Esophagus muscularis mucosa (tissue), 4 donors: ENCODE data around the gene CRY1. TPM values are rescaled to one million over a fixed set of nuclear protein-coding genes. Genes with fewer than 3 reads are reported as not detected.

Source experiments
- DNase-seq: peaks from one replicate; pipeline ENCODE4 v3.0.0-alpha.2; 2017; ENCODE audit errors: extremely low spot score
- H3K27ac ChIP-seq, 4 donors: fragments of 200-600 bp; sonication (generic); replicated peaks in 1 of 4; 1 replicate in 3 of 4; 2 replicates in 1 of 4; pipeline ENCODE4 v1.5.1; 2016 to 2019; ENCODE audit warnings: mild to moderate bottlenecking in 1 of 4
- H3K27me3 ChIP-seq, 4 donors: fragments of 200-600 bp; sonication (generic); one replicate each; pipeline versions ENCODE4 v1.5.1 to v1.6.0; 2016 to 2019
- H3K36me3 ChIP-seq, 4 donors: fragments of 200-600 bp; sonication (generic); one replicate each; pipeline ENCODE4 v1.5.1; 2016 to 2019
- H3K4me1 ChIP-seq, 4 donors: fragments of 200-600 bp; sonication (generic); one replicate each; pipeline ENCODE4 v1.5.1; 2016 to 2019
- H3K4me3 ChIP-seq, 4 donors: fragments of 200-600 bp; sonication (generic); 1 replicate in 2 of 4; 2 replicates in 2 of 4; pipeline ENCODE4 v1.5.1; 2016 to 2019; ENCODE audit warnings: mild to moderate bottlenecking in 4 of 4, moderate library complexity in 1 of 4
- H3K9me3 ChIP-seq, 4 donors: fragments of 200-600 bp; sonication (generic); 1 replicate in 3 of 4; 2 replicates in 1 of 4; pipeline ENCODE4 v1.5.1; 2016 to 2019
- EP300 ChIP-seq: sonication (generic); formaldehyde crosslinking; IDR thresholded peaks from one replicate; pipeline ENCODE4 v1.6.1; 2017; ENCODE audit warnings: antibody characterized with exemption
- POLR2A ChIP-seq: fragments of 450-650 bp; IDR thresholded peaks from one replicate; pipeline ENCODE4 v1.6.1; 2017; ENCODE audit warnings: antibody characterized with exemption, moderate library complexity, mild to moderate bottlenecking, low read depth
- POLR2AphosphoS5 ChIP-seq, 2 donors: sonication (generic); formaldehyde crosslinking; IDR thresholded peaks; one replicate each; pipeline ENCODE4 v1.6.1; 2017; ENCODE audit warnings: antibody characterized with exemption in 2 of 2
- WGBS: methylation state at CpG from one replicate; pipeline ENCODE4 v1.1.5; 2018; 5-methylcytosine and 5-hydroxymethylcytosine counted together
- intact Hi-C: fragments of 100-400 bp; cut with DNase I; formaldehyde crosslinking; loops from one replicate; pipeline ENCODE4 v1.15.1; 2023
- total RNA-seq, 4 donors: library from RNA; depleted of rRNA; stranded (reverse); fragments of >200 nt; gene quantifications; one replicate each; pipeline versions ENCODE4 v1.1.0 to v1.2.1, GENCODE V29; 2016
- TF ChIP-seq, protein P1 (sequence below), 3 experiments: fragments of 200-600 bp in 2 of 3; fragments of 450-650 bp in 1 of 3; sonication (generic) in 2 of 3; IDR thresholded peaks; one replicate each; pipeline ENCODE4 v1.5.1; 2017 to 2019; ENCODE audit warnings: antibody characterized with exemption in 3 of 3, mild to moderate bottlenecking in 2 of 3, moderate library complexity in 1 of 3

CRY1 gene
- total RNA-seq = 10 to 100 TPM; 29.1 to 42.9 (median 34.9) TPM

DNA sequence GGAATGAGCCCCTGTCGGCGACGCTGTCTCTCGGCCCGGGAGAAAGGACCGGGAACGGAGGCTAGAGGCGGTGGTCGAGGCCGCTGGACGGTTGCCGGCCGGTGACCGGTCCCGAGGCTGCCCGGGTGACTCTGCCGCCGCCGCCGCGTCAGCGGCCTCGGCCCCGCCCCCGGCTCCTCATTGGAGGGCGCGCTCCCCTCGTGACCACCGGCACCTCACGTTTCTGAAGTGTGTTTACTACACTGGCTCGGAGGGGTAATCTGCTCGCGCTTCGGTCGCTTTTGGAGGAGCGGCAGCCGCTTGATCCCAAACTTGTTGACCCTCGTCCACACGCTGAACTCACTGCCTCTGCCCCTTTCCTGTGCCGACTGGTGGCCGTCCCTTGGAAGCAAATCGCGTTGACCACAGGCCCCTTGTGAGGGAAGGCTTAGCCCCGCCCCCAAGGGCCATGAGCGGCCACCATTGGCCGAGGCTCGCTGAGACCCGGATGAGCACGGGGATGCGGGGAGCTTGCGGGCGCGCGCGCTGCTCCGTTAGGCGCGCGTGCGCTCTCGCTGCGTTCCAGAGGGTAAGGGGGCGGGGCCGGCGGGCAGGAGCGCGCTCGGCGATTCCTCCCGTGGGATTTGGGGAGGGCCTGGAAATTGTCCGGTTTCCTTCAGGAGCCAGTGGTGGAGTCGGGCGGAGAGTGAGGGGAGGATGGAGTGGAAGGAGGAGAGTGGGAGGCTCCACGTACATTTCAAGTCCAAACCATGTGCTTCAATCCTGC lies at the start of gene CRY1:
TSS of gene CRY1 (minus strand) at position 133 of the 766 bp plus-strand sequence. CDS start 588 bp downstream, outside the sequence.
- Histone ChIP-seq H3K4me1 (peaks cover 18 to 40% (median 34%) of the 10 kb centered on the region in 4 donors), H3K27me3 (no peaks in the 10 kb centered on the region), H3K27ac (peak within 1 kb of the TSS; percentile 97 to 100 (median 98)), H3K36me3 (no peaks in the 10 kb centered on the region), H3K9me3 (no peaks in the 10 kb centered on the region), H3K4me3 (peak within 1 kb of the TSS; percentile 80 to 93 (median 89))
- WGBS = 2% methylated on average over 15 of the region's 74 CpGs
- DNase-seq = peak; percentile 99
- intact Hi-C loops = loop anchor here (1.0 to 5.0 kb wide), 4 partner anchors 61 to 319 kb away; partner anchors contain the start of genes MTERF2, RIC8B and TMEM263
- TF ChIP-seq POLR2A (peak; percentile 94), POLR2AphosphoS5 (IDR thresholded peaks at IDR 0.05) (peak; percentile 90 to 99), EP300 (no peak)

DNA sequence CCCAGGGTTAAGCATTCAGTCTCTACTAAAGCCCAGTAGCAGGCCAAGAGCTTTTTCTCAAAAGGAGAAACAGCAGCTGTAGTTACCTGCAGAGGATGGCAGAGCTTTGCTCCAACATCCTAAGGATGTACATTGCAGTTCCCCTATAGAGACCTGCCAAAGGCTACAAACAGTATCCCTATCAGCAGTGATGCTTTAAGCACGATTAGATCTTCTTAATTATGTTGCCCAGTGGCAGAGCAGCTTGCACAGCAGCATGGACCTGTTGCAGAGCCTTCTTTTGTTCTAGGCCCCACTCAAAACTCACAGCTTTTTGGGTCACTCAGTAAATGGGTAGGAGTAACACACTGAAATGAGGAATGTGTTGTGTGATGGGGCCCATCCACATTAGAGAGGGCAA lies 46.4 kb upstream of the CRY1 start:
- Histone ChIP-seq H3K4me3 (no peak overlapping the region), H3K4me1 (no peaks in the 10 kb centered on the region), H3K27me3 (no peaks in the 10 kb centered on the region), H3K9me3 (no peaks in the 10 kb centered on the region), H3K27ac (no peak overlapping the region), H3K36me3 (no peaks in the 10 kb centered on the region)
- TF ChIP-seq POLR2A = no peak
- intact Hi-C loops = no loop called here
- 63% methylated on average over 1 of the region's 1 CpG for WGBS
- DNase-seq = no peak

DNA sequence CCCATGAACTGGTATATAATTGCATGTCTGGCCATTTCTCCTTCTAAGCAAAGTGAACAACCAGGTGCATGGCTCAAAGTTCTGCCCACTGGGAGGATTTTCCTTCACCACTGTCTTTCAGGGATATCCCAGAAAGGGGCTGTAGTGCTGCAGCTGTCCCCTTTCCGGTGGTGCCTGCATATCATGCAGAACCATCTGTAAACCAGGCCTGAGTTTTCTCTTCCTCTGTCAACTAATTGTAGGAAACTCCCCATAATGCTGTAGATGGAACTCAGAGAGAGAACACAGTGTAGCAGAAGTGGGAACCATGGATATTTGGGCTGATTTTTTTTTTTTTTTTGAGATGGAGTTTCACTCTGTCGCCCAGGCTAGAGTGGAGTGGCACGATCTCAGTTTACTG lies 45.6 kb upstream of the CRY1 start:
- TF ChIP-seq POLR2AphosphoS5 (IDR thresholded peaks at IDR 0.05) (no peak), EP300 (no peak), POLR2A (no peak)
- TF ChIP-seq, protein P1, sequence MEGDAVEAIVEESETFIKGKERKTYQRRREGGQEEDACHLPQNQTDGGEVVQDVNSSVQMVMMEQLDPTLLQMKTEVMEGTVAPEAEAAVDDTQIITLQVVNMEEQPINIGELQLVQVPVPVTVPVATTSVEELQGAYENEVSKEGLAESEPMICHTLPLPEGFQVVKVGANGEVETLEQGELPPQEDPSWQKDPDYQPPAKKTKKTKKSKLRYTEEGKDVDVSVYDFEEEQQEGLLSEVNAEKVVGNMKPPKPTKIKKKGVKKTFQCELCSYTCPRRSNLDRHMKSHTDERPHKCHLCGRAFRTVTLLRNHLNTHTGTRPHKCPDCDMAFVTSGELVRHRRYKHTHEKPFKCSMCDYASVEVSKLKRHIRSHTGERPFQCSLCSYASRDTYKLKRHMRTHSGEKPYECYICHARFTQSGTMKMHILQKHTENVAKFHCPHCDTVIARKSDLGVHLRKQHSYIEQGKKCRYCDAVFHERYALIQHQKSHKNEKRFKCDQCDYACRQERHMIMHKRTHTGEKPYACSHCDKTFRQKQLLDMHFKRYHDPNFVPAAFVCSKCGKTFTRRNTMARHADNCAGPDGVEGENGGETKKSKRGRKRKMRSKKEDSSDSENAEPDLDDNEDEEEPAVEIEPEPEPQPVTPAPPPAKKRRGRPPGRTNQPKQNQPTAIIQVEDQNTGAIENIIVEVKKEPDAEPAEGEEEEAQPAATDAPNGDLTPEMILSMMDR (IDR thresholded peaks at IDR 0.05) = no peak
- intact Hi-C loops = no loop called here
- no peaks in the 10 kb centered on the region for H3K9me3 ChIP-seq
- H3K36me3 ChIP-seq = no peaks in the 10 kb centered on the region
- H3K4me1 ChIP-seq = no peaks in the 10 kb centered on the region
- no peak for DNase-seq
- no peak overlapping the region for H3K27ac ChIP-seq
- H3K27me3 ChIP-seq = no peaks in the 10 kb centered on the region
- WGBS = 79% methylated on average over 2 of the region's 3 CpGs
- H3K4me3 ChIP-seq = no peak overlapping the region

DNA sequence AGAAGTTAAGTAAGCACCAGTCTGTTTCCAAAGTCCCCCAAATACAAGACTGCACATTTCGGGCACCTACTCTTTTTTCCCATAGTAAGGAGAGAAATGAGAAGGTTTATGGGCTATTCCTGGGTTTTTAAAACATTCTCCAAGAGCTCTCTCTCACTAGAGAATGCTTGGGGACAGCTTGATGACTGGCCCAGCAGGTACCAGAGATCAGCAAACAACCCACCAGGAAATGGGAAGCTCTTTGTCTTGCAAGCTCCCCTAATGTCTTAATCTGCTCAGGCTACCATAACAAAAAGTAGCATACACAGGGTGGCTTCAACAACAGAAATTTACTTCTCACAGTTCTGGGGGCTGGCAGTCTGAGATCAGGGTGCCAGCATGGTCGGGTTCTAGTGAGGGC lies 41.8 kb upstream of the CRY1 start:
- H3K27me3 ChIP-seq = no peaks in the 10 kb centered on the region
- H3K36me3 ChIP-seq = no peaks in the 10 kb centered on the region
- no peaks in the 10 kb centered on the region for H3K9me3 ChIP-seq
- no peak for DNase-seq
- no peak overlapping the region for H3K27ac ChIP-seq
- H3K4me3 ChIP-seq = no peak overlapping the region
- TF ChIP-seq POLR2AphosphoS5 (IDR thresholded peaks at IDR 0.05) (no peak), POLR2A (no peak), EP300 (no peak)
- TF ChIP-seq, protein P1 (IDR thresholded peaks at IDR 0.05) = no peak
- intact Hi-C loops = no loop called here
- 92% methylated on average over 2 of the region's 2 CpGs for WGBS
- peaks cover 0 to 3% (median 0%) of the 10 kb centered on the region in 4 donors for H3K4me1 ChIP-seq

DNA sequence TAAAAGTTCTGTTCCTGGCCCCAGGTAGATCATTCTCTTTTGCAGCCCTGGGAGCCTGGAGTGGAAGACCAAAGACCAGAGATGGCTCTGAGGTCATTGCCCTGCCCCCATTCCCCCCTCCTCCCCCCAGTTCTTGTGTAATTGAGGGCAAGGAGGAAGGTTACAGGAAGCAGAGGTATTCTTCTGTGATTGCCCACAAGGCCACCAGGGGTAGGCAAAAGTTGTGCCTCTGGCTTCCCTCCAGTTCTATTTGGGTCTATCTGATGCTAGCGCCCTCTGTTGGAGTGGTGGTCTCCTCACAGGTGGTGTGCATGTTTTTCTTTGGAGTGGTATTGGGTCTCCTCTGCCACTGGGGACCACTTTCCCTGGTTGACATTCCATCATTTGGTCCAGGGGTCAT lies 41.2 kb upstream of the CRY1 start:
- Histone ChIP-seq H3K9me3 (no peaks in the 10 kb centered on the region), H3K36me3 (no peaks in the 10 kb centered on the region), H3K4me3 (no peak overlapping the region), H3K27me3 (no peaks in the 10 kb centered on the region), H3K27ac (no peak overlapping the region), H3K4me1 (peaks cover 0 to 3% (median 0%) of the 10 kb centered on the region in 4 donors)
- intact Hi-C loops = no loop called here
- no peak for TF ChIP-seq POLR2A
- no peak for DNase-seq
- WGBS = 69% methylated on average over 1 of the region's 1 CpG

DNA sequence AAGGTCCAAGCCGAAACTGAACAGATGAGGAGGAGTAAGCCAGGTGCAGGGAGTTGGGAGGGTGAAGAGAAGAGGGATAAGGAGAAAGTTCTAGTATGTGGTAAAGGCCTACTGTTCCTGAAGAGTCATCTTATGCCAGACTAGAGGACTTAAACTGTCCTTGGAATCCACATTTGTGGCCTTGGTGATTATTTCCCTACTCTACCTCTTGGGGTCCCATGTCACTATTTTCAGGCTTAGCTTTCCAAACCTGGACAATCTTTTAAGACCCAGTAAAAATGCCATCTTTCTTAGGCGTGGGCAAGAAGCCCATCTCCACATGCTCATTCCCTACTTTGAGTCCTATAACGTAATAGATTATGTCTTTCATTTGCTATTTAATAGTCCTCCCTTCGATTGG lies 40.1 kb upstream of the CRY1 start:
- Histone ChIP-seq H3K9me3 (no peaks in the 10 kb centered on the region), H3K4me1 (peaks cover 0 to 3% (median 0%) of the 10 kb centered on the region in 4 donors), H3K27me3 (no peaks in the 10 kb centered on the region), H3K4me3 (no peak overlapping the region), H3K27ac (no peak overlapping the region), H3K36me3 (no peaks in the 10 kb centered on the region)
- no peak for TF ChIP-seq POLR2AphosphoS5 (IDR thresholded peaks at IDR 0.05)
- TF ChIP-seq, protein P1 (IDR thresholded peaks at IDR 0.05) = no peak
- TF ChIP-seq EP300 = no peak
- no peak for TF ChIP-seq POLR2A
- intact Hi-C loops = loop anchor here (2.0 kb wide), 1 partner anchor 473 kb away; no protein-coding TSS in a partner anchor
- no peak for DNase-seq
- WGBS = 90% methylated on average over 4 of the region's 4 CpGs
